Heart left ventricle (tissue), 16 donors: ENCODE results near the gene ANO2. TPM values are rescaled to one million over a fixed set of nuclear protein-coding genes. Genes with fewer than 3 reads are reported as not detected.

ENCODE experiments used
- ATAC-seq, 4 donors: fragments of 200-7000 bp; cut with Tn5 transposase; one replicate each; pipeline ENCODE4 v1.9.1; 2020 to 2022; ENCODE audit warnings: moderate library complexity in 4 of 4, mild to moderate bottlenecking in 3 of 4, moderate number of reproducible peaks in 1 of 4
- DNase-seq, 5 donors: peaks; one replicate each; pipeline ENCODE4 v3.0.0-alpha.2; 2020
- H3K27ac ChIP-seq, 12 donors: fragments of 200-600 bp; sonication (generic) in 4 of 12; one replicate each; pipeline versions ENCODE4 v1.5.0 to v1.8.0; 2016 to 2022; ENCODE audit warnings: mild to moderate bottlenecking in 2 of 12
- H3K27me3 ChIP-seq, 9 donors: fragments of 200-600 bp; sonication (generic) in 2 of 9; one replicate each; pipeline versions ENCODE4 v1.5.1 to v1.8.0; 2016 to 2022; ENCODE audit warnings: mild to moderate bottlenecking in 3 of 9
- H3K36me3 ChIP-seq, 9 donors: fragments of 200-600 bp; sonication (generic) in 2 of 9; one replicate each; pipeline versions ENCODE4 v1.5.0 to v1.8.0; 2018 to 2022; ENCODE audit warnings: mild to moderate bottlenecking in 2 of 9
- H3K4me1 ChIP-seq, 12 donors: fragments of 200-600 bp; sonication (generic) in 4 of 12; one replicate each; pipeline versions ENCODE4 v1.5.0 to v1.8.0; 2016 to 2022; ENCODE audit warnings: mild to moderate bottlenecking in 3 of 12
- H3K4me3 ChIP-seq, 12 donors: fragments of 200-600 bp; sonication (generic) in 4 of 12; one replicate each; pipeline versions ENCODE4 v1.5.0 to v1.8.0; 2017 to 2022; ENCODE audit warnings: mild to moderate bottlenecking in 9 of 12, moderate library complexity in 4 of 12
- H3K9me3 ChIP-seq, 12 donors: fragments of 200-600 bp; sonication (generic) in 4 of 12; one replicate each; pipeline versions ENCODE4 v1.5.0 to v1.8.0; 2016 to 2022; ENCODE audit warnings: mild to moderate bottlenecking in 1 of 12
- CTCF ChIP-seq, 12 donors: fragments of 200-600 bp; sonication (generic) in 4 of 12; IDR thresholded peaks; one replicate each; pipeline versions ENCODE4 v1.5.0 to v1.8.0; 2018 to 2022; ENCODE audit warnings: antibody characterized with exemption in 12 of 12, mild to moderate bottlenecking in 5 of 12
- POLR2A ChIP-seq, 2 donors: fragments of 450-650 bp; IDR thresholded peaks; one replicate each; pipeline ENCODE4 v1.6.1; 2017; ENCODE audit warnings: antibody characterized with exemption in 2 of 2, mild to moderate bottlenecking in 2 of 2, moderate library complexity in 2 of 2
- WGBS, 4 donors: extraction: QIAGEN DNeasy Blood & Tissue Kit in 2 of 4; methylation state at CpG; one replicate each; pipeline versions ENCODE4 v1.1.5 to v1.1.7; 2013 to 2018; 5-methylcytosine and 5-hydroxymethylcytosine counted together
- intact Hi-C, 10 donors: fragments of 100-400 bp; cut with DNase I; formaldehyde crosslinking; loops; one replicate each; pipeline versions ENCODE4 v1.11.1 to v1.14.2; 2022
- polyA plus RNA-seq, 2 donors: library from polyadenylated mRNA; stranded (reverse); fragments of 200-250 nt; gene quantifications; one replicate each; pipeline ENCODE4 v1.2.3, GENCODE V29; 2013
- total RNA-seq, 9 donors: library from RNA; depleted of rRNA in 2 of 9; stranded (reverse); fragments of >200 nt in 2 of 9; fragmentation: NEBNext Ultra II Directional in 3 of 9; extraction: Animal tissue kit (Norgen Biotek cat#: 25700) in 3 of 9; gene quantifications; one replicate each; pipeline versions ENCODE4 v1.1.0 to v1.2.4, GENCODE V29; 2016 to 2023
- donor health status: ischemic (EF 13 %, LVEDD 7.1; RV severe dilation, severe dysfunction).
- donor health status: healthy with polysubstance abuse.
- donor health status: DM: no; HTN: yes; CAD: no.
- donor health status: DM: no; HTN: no; CAD: no.
- donor health status: ischemic (EF 25% LVEDD 6.9; RV normal size, moderate dysfunction).
- donor health status: ischemic (EF 25% LVEDD 5.7; RV mildly dilated, moderate dysfunction).
- donor health status: healthy.
- donor health status: DM: yes; HTN: yes; CAD: no.
- donor health status: ischemic (EF 35%, LVEDD 5.7; RV mildly dilated, moderate dysfunction).
- donor health status: nonischemic (EF 11% LVEDD 7.7; RV severe dilation, severe dysfunction).
- donor health status: DM: yes; HTN: yes; CAD: no.
- donor health status: PGD.
- donor health status: ischemic (EF 29% LVEDD 5.4; RV normal size, mild dysfunction).
- donor health status: nonischemic (EF 23%, LVEDD 6.1; RV moderate dilation, normal function).

Gene ANO2
- total and polyA plus RNA-seq, 11 donors, result 3.4 to 19.4 (median 9.4) TPM

GRCh38 chr12:5589054-5589453 is 356.0 kb downstream of the ANO2 start:
- DNase-seq (no peak), ATAC-seq (no peak)
- 84 to 89% (median 87%) methylated on average over 7 of the region's 7 CpGs for WGBS, 4 donors
- TF ChIP-seq POLR2A (IDR thresholded peaks at IDR 0.05) (no peak), CTCF (IDR thresholded peaks at IDR 0.05) (no peak)
- intact Hi-C loops, result no loop called here
- Histone ChIP-seq H3K27ac (no peak overlapping the region), H3K4me3 (no peak overlapping the region), H3K9me3 (no peaks in the 10 kb centered on the region), H3K27me3 (no peaks in the 10 kb centered on the region), H3K4me1 (peaks cover 0 to 21% (median 12%) of the 10 kb centered on the region in 12 donors), H3K36me3 (peaks cover 0 to 4% (median 0%) of the 10 kb centered on the region in 9 donors)

GRCh38 chr12:5588591-5588990 is 356.5 kb downstream of the ANO2 start:
- DNase-seq (no peak), ATAC-seq (no peak)
- intact Hi-C loops, result no loop called here
- Histone ChIP-seq H3K27ac (no peak overlapping the region), H3K4me3 (no peak overlapping the region), H3K4me1 (peaks cover 0 to 22% (median 12%) of the 10 kb centered on the region in 12 donors), H3K27me3 (no peaks in the 10 kb centered on the region), H3K36me3 (peaks cover 0 to 4% (median 0%) of the 10 kb centered on the region in 9 donors), H3K9me3 (no peaks in the 10 kb centered on the region)
- WGBS, 4 donors, result 78 to 92% (median 90%) methylated on average over 6 of the region's 6 CpGs
- TF ChIP-seq POLR2A (IDR thresholded peaks at IDR 0.05) (no peak), CTCF (IDR thresholded peaks at IDR 0.05) (no peak)

- no peak for ATAC-seq
- Histone ChIP-seq H3K27ac (no peak overlapping the region), H3K4me1 (peaks cover 0 to 22% (median 12%) of the 10 kb centered on the region in 12 donors), H3K4me3 (no peak overlapping the region), H3K27me3 (no peaks in the 10 kb centered on the region), H3K36me3 (peaks cover 0 to 4% (median 0%) of the 10 kb centered on the region in 9 donors), H3K9me3 (no peaks in the 10 kb centered on the region)
- no peak for TF ChIP-seq POLR2A (IDR thresholded peaks at IDR 0.05)
- DNase-seq, result no peak
- 80 to 96% (median 87%) methylated on average over 7 of the region's 7 CpGs for WGBS, 4 donors
- intact Hi-C loops, result no loop called here
Measured at GRCh38 chr12:5588176-5588575, 356.9 kb downstream of the ANO2 start.

GRCh38 chr12:5587711-5588121 is 357.3 kb downstream of the ANO2 start:
- intact Hi-C loops, result no loop called here
- ATAC-seq, result no peak
- Histone ChIP-seq H3K4me3 (no peak overlapping the region), H3K9me3 (no peaks in the 10 kb centered on the region), H3K27ac (peak overlapping the region in 1 of 12 donors; percentile 10), H3K36me3 (peaks cover 0 to 4% (median 0%) of the 10 kb centered on the region in 9 donors), H3K4me1 (peaks cover 2 to 26% (median 14%) of the 10 kb centered on the region in 12 donors), H3K27me3 (no peaks in the 10 kb centered on the region)
- DNase-seq, result no peak
- TF ChIP-seq CTCF (IDR thresholded peaks at IDR 0.05) (no peak), POLR2A (IDR thresholded peaks at IDR 0.05) (no peak)
- 68 to 83% (median 73%) methylated on average over 5 of the region's 5 CpGs for WGBS, 4 donors

GRCh38 chr12:5586201-5586600 is 358.9 kb downstream of the ANO2 start:
- Histone ChIP-seq H3K9me3 (no peaks in the 10 kb centered on the region), H3K27ac (peak overlapping the region in 11 of 12 donors; percentile 19 to 60 (median 38)), H3K27me3 (no peaks in the 10 kb centered on the region), H3K4me1 (peaks cover 9 to 38% (median 26%) of the 10 kb centered on the region in 12 donors), H3K4me3 (no peak overlapping the region), H3K36me3 (no peaks in the 10 kb centered on the region)
- TF ChIP-seq POLR2A (IDR thresholded peaks at IDR 0.05), result no peak
- TF ChIP-seq CTCF (IDR thresholded peaks at IDR 0.05), result no peak
- peak in 3 of 4 donors; percentile 33 to 74 (median 46) for ATAC-seq
- DNase-seq, result no peak
- 62 to 79% (median 74%) methylated on average over 4 of the region's 4 CpGs for WGBS, 4 donors
- intact Hi-C loops, result no loop called here
